HFF-Myc (cell line): ENCODE results near the gene ATP9A.
"Not testable (repeated sequence)": the region's sequence is repeated elsewhere in the genome, so short reads cannot be mapped to it uniquely, and the experiment has no call there.

Experiments used
- DNase-seq: peaks from one replicate; pipeline ENCODE4 v3.0.0-alpha.2; 2011; ENCODE audit warnings: low read depth; ENCODE audit errors: extremely low read depth
- H3K4me3 ChIP-seq: replicated peaks from 2 replicates; pipeline ENCODE4 v1.5.1; 2011; ENCODE audit warnings: low read depth, mild to moderate bottlenecking, control low read depth, low read length
- TF ChIP-seq, protein P1 (sequence below): IDR thresholded peaks from 2 replicates; pipeline ENCODE4 v1.5.1; 2012; ENCODE audit warnings: mild to moderate bottlenecking, low read depth, low read length, control low read depth; ENCODE audit errors: missing control alignments

ATP9A gene

DNA sequence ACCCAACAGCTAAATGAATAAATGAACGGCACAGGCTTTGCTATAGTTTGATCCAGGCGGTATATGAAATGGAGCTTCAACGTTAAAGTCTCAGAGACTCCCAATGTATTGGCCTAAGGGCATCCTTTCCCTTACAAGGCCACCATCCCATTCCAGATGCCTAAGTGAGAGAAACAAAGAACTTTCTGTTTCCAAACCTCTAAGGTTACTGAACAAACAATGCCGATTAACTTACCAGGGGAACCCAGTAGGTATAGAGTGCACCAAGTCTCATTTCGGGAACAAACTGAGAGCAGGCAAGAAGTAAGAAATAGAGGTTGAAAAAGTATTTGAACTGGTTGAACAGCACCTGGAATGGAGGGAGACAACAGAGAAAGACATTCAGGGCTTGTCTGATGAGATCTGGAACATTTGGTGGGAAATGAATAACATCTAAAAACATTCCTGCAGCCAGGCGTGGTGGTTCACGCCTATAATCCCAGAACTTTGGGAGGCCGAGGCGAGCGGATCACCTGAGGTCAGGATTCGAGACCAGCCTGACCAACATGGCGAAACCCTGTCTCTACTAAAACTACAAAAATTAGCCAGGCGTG lies 42.5 kb downstream of the ATP9A start:
- no peak overlapping the region for H3K4me3 ChIP-seq
- TF ChIP-seq, protein P1, sequence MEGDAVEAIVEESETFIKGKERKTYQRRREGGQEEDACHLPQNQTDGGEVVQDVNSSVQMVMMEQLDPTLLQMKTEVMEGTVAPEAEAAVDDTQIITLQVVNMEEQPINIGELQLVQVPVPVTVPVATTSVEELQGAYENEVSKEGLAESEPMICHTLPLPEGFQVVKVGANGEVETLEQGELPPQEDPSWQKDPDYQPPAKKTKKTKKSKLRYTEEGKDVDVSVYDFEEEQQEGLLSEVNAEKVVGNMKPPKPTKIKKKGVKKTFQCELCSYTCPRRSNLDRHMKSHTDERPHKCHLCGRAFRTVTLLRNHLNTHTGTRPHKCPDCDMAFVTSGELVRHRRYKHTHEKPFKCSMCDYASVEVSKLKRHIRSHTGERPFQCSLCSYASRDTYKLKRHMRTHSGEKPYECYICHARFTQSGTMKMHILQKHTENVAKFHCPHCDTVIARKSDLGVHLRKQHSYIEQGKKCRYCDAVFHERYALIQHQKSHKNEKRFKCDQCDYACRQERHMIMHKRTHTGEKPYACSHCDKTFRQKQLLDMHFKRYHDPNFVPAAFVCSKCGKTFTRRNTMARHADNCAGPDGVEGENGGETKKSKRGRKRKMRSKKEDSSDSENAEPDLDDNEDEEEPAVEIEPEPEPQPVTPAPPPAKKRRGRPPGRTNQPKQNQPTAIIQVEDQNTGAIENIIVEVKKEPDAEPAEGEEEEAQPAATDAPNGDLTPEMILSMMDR: no peak
- DNase-seq: no peak

DNA sequence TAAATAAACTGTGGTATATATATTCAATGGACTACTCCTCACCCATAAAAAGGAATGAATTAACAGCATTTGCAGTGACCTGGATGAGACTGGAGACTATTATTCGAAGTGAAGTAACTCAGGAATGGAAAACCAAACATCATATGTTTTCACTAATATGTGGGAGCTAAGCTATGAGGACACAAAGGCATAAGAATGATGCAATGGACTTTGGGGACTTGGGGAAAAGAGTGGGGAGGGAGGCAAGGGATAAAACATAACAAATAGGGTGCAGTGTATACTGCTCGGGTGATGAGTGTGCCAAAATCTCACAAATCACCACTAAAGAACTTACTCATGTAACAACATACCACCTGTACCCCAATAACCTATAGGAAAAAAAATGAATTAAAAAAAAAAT lies 45.2 kb downstream of the ATP9A start:
- not testable (repeated sequence) for DNase-seq, H3K4me3 ChIP-seq

DNA sequence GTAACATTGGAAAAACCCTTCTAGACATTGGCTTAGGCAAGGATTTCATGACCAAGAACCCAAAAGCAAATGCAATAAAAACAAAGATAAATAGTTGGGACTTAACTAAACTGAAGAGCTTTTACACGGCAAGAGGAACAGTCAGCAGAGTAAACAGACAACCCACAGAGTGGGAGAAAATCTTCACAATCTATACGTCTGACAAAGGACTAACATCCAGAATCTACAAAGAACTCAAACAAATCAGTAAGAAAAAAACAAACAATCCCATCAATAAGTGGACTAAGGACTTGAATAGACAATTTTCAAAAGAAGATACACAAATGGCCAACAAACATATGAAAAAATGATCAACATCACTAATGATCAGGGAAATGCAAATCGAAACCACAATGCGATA lies 45.9 kb downstream of the ATP9A start:
- DNase-seq, H3K4me3 ChIP-seq: not testable (repeated sequence)

DNA sequence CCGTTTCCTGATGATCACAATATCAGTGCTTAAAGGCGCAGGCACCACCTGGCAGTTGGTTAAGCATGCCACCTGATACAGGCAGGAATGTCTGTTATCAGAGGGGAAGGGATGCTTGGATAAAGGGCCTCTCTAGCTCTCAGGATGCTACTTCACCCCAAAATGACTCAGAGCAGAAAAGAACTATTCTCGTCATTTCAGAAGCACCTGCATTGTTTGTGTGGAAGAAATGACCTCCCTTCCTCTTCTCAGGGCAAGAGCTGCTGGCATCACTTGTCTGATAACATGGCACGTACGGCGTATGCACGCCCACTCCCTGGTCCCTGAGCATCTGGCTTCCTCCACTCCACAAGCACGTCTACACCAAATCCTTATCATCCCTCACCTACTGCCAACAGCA lies 47.3 kb downstream of the ATP9A start:
- no peak for DNase-seq
- no peak overlapping the region for H3K4me3 ChIP-seq
- TF ChIP-seq, protein P1: no peak

DNA sequence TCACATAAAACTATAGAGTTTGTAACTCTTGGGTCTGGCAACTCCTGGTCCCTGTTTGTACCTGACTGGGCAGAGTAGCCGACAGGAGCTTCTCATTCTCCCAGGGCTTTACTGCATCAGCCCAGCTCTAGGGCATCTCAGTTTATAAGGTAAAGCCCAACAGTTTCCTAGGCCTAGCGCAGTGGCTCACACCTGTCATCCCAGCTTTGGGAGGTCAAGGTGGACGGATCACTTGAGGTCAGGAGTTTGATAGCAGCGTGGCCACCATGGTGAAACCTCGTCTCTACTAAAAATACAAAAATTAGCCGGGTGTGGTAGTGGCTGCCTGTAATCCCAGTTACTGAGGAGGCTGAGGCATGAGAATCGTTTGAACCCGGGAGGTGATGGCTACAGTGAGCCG lies 47.8 kb downstream of the ATP9A start:
- TF ChIP-seq, protein P1: no peak
- H3K4me3 ChIP-seq: no peak overlapping the region
- no peak for DNase-seq

DNA sequence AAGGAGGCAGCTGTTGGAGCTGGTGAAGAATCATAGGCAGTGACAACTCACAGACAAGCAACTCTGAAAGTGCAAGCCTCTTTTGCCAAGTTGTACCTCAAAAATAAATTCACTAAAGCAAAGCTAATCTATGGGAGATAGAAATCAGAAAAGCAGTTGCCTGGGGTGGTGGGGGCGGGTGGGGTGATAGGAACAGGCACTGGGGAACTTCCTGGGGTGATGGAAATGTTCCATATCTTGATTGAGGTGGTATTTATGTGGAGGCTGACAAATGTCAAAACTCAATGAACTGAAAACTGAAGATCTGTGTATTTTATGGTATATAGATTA lies 52.4 kb downstream of the ATP9A start:
- H3K4me3 ChIP-seq: no peak overlapping the region
- TF ChIP-seq, protein P1: no peak
- no peak for DNase-seq

DNA sequence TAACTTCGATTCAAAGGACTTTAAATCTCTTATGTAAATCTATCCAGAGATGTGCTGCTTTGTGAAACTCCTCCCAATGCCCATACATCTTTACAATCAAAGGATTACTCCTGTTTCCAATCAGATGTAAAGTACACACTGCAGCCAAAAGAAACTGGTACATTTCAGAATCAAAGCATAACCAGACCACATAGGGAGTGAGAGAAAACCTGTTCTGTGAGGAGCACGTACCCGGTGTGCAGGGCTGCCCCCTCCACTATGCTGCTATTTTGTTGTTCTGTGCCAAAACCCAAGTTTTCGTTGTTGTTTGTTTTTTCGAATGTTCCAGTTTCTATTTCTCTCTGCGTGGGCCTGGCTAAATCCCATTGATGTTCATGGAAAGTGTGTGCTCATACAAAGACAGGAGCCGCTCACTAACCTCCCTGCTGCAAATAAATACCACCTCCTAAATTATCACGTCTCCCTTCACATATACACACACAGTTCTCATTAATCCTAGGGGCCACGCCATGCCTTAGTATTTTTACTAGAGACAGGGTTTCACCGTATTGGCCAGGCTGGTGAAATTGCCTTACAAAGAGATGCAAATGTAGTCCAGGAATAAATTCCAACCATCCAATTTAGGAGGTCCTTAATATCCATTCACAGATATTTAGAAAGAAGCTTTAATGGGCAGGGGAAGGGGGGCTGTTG lies 52.9 kb downstream of the ATP9A start:
- H3K4me3 ChIP-seq: no peak overlapping the region
- no peak for DNase-seq
- TF ChIP-seq, protein P1: no peak

DNA sequence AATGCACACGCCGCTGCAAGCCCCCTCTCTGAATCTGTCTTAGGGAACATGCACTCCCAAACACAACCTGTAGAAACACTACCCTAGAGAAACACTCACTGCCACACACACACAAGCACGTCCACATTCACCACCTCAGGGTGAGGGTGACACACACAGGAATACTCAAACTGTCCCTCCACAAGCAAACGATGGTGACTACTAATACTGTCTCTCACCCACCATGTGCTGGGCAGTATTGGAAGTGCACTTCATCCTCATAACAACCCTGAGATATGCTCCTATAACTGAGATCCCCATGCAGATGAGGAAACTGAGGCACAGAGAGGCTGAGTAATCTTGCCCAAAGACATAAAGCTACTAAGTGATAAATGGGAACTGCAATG lies 55.0 kb downstream of the ATP9A start:
- no peak for DNase-seq
- TF ChIP-seq, protein P1: no peak
- H3K4me3 ChIP-seq: no peak overlapping the region
